Right lobe of liver (tissue), 6 donors: Measurements from ENCODE around the gene KRTAP29-1. TPM values are rescaled to one million over a fixed set of nuclear protein-coding genes. Genes with fewer than 3 reads are reported as not detected.

Experiments
- ATAC-seq, 4 donors: fragments of 200-7000 bp; cut with Tn5 transposase; one replicate each; pipeline ENCODE4 v1.9.1; 2020; ENCODE audit warnings: mild to moderate bottlenecking in 4 of 4, moderate library complexity in 4 of 4
- DNase-seq, 3 donors: peaks; one replicate each; pipeline ENCODE4 v3.0.0-alpha.2; 2020
- H3K27ac ChIP-seq, 3 donors: fragments of 200-600 bp; one replicate each; pipeline ENCODE4 v1.8.0; 2022
- H3K27me3 ChIP-seq, 2 donors: fragments of 200-600 bp; one replicate each; pipeline ENCODE4 v1.8.0; 2022
- H3K36me3 ChIP-seq, 4 donors: fragments of 200-600 bp; sonication (generic) in 1 of 4; one replicate each; pipeline versions ENCODE4 v1.5.1 to v1.8.0; 2017 to 2022; ENCODE audit warnings: control low read depth in 1 of 4
- H3K4me1 ChIP-seq, 4 donors: fragments of 200-600 bp; sonication (generic) in 1 of 4; one replicate each; pipeline versions ENCODE4 v1.5.1 to v1.8.0; 2017 to 2022; ENCODE audit warnings: control low read depth in 1 of 4
- H3K4me3 ChIP-seq, 3 donors: fragments of 200-600 bp; one replicate each; pipeline ENCODE4 v1.8.0; 2022
- H3K9me3 ChIP-seq, 4 donors: fragments of 200-600 bp; sonication (generic) in 1 of 4; one replicate each; pipeline versions ENCODE4 v1.5.1 to v1.8.0; 2017 to 2022; ENCODE audit warnings: control low read depth in 1 of 4
- POLR2A ChIP-seq: fragments of 450-650 bp; IDR thresholded peaks from one replicate; pipeline ENCODE4 v1.6.1; 2017; ENCODE audit warnings: antibody characterized with exemption, mild to moderate bottlenecking
- WGBS: methylation state at CpG from one replicate; pipeline ENCODE4 v1.1.6; 2018; ENCODE audit warnings: low coverage, low lambda C conversion rate; ENCODE audit not compliant: insufficient coverage; ENCODE audit errors: missing lambda C conversion rate; 5-methylcytosine and 5-hydroxymethylcytosine counted together
- intact Hi-C, 2 donors: fragments of 100-400 bp; cut with DNase I; formaldehyde crosslinking; loops; one replicate each; pipeline versions ENCODE4 v1.11.2 to v1.14.1; 2022
- total RNA-seq, 6 experiments: library from RNA; depleted of rRNA in 2 of 6; stranded (reverse); fragments of >200 nt in 2 of 6; fragmentation: NEBNext Ultra II Directional in 3 of 6; extraction: Animal tissue kit (Norgen Biotek cat#: 25700) in 3 of 6; gene quantifications; one replicate each; pipeline versions ENCODE4 v1.1.0 to v1.2.4, GENCODE V29; 2016 to 2023
- TF ChIP-seq, protein P1 (sequence below), 4 donors: fragments of 200-600 bp in 3 of 4; fragments of 450-650 bp in 1 of 4; IDR thresholded peaks; one replicate each; pipeline versions ENCODE4 v1.5.1 to v1.8.0; 2016 to 2022; ENCODE audit warnings: antibody characterized with exemption in 4 of 4, mild to moderate bottlenecking in 2 of 4
- donor health status: DM: no; HTN: yes; CAD: no.
- donor health status: DM: no; HTN: no; CAD: no.
- donor health status: DM: no; HTN: no; CAD: no.
- donor health status: DM: no; HTN: yes; CAD: no.
- donor health status: DM: no; HTN: yes; CAD: no.

KRTAP29-1 gene
- total RNA-seq, 6 experiments from 2014 or later: not detected

DNA sequence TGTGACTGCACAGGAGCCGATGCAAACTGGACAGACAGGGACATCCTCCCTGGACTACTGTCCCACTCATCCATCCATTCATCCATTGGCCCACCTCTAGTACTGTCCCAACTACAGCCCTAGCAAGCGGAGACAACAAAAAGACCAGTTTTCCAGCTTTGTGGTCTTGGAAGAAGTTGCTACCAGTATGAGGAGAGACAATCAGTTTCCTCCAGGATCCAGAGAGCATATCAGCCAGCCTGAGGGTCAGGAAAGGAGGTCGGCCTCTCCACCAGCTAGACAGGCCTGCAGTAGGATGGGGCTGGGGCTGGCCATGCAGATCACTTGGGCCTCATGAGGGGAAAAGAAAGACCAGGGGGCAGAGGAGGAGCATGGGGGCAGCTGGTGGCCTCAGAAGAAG, 31.2 kb upstream of the KRTAP29-1 start:
- ATAC-seq: no peak
- intact Hi-C loops: no loop called here
- Histone ChIP-seq H3K4me3 (no peak overlapping the region), H3K27me3 (no peaks in the 10 kb centered on the region), H3K9me3 (no peaks in the 10 kb centered on the region), H3K27ac (no peak overlapping the region), H3K4me1 (no peaks in the 10 kb centered on the region), H3K36me3 (no peaks in the 10 kb centered on the region)
- no peak for DNase-seq
- no peak for TF ChIP-seq POLR2A
- TF ChIP-seq, protein P1, sequence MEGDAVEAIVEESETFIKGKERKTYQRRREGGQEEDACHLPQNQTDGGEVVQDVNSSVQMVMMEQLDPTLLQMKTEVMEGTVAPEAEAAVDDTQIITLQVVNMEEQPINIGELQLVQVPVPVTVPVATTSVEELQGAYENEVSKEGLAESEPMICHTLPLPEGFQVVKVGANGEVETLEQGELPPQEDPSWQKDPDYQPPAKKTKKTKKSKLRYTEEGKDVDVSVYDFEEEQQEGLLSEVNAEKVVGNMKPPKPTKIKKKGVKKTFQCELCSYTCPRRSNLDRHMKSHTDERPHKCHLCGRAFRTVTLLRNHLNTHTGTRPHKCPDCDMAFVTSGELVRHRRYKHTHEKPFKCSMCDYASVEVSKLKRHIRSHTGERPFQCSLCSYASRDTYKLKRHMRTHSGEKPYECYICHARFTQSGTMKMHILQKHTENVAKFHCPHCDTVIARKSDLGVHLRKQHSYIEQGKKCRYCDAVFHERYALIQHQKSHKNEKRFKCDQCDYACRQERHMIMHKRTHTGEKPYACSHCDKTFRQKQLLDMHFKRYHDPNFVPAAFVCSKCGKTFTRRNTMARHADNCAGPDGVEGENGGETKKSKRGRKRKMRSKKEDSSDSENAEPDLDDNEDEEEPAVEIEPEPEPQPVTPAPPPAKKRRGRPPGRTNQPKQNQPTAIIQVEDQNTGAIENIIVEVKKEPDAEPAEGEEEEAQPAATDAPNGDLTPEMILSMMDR (IDR thresholded peaks at IDR 0.05): no peak
- 83% methylated on average over 2 of the region's 3 CpGs for WGBS

- Histone ChIP-seq H3K9me3 (no peaks in the 10 kb centered on the region), H3K27ac (no peak overlapping the region), H3K36me3 (no peaks in the 10 kb centered on the region), H3K4me1 (no peaks in the 10 kb centered on the region), H3K27me3 (no peaks in the 10 kb centered on the region), H3K4me3 (no peak overlapping the region)
- no peak for DNase-seq
- 87% methylated on average over 3 of the region's 5 CpGs for WGBS
- TF ChIP-seq, protein P1 (IDR thresholded peaks at IDR 0.05): no peak
- no peak for TF ChIP-seq POLR2A
- ATAC-seq: no peak
- intact Hi-C loops: no loop called here
Observed at GRCh38 chr17:41333098-41333497, 30.4 kb upstream of the KRTAP29-1 start.

GRCh38 chr17:41332239-41332638, 29.6 kb upstream of the KRTAP29-1 start:
- TF ChIP-seq POLR2A: no peak
- TF ChIP-seq, protein P1 (IDR thresholded peaks at IDR 0.05): no peak
- 50% methylated on average over 2 of the region's 2 CpGs for WGBS
- H3K36me3 ChIP-seq: no peaks in the 10 kb centered on the region
- H3K27me3 ChIP-seq: no peaks in the 10 kb centered on the region
- intact Hi-C loops: no loop called here
- no peaks in the 10 kb centered on the region for H3K9me3 ChIP-seq
- no peak overlapping the region for H3K4me3 ChIP-seq
- H3K27ac ChIP-seq: no peak overlapping the region
- DNase-seq (no peak), ATAC-seq (no peak)
- no peaks in the 10 kb centered on the region for H3K4me1 ChIP-seq

- Histone ChIP-seq H3K27ac (no peak overlapping the region), H3K4me1 (no peaks in the 10 kb centered on the region), H3K36me3 (no peaks in the 10 kb centered on the region), H3K27me3 (no peaks in the 10 kb centered on the region), H3K4me3 (no peak overlapping the region), H3K9me3 (no peaks in the 10 kb centered on the region)
- DNase-seq (no peak), ATAC-seq (no peak)
- no CpG with 5 or more reads among the region's 7 CpGs for WGBS
- TF ChIP-seq, protein P1 (IDR thresholded peaks at IDR 0.05): no peak
- TF ChIP-seq POLR2A: no peak
- intact Hi-C loops: no loop called here
Observed at GRCh38 chr17:41331606-41332005, 29.0 kb upstream of the KRTAP29-1 start.
